ENCODE results near the gene STK32C. TPM values are rescaled to one million over a fixed set of nuclear protein-coding genes. Genes with fewer than 3 reads are reported as not detected.

The STK32C gene
- total RNA-seq, 4 donors from 2014 or later, result 1.3 to 5.6 (median 4.7) TPM

GRCh38 chr10:132332433-132332754 lies 24.6 kb upstream of the STK32C start:
- TF ChIP-seq POLR2A (IDR thresholded peaks at IDR 0.05), result peak in 1 of 2 donors; percentile 20
- TF ChIP-seq, protein P1, sequence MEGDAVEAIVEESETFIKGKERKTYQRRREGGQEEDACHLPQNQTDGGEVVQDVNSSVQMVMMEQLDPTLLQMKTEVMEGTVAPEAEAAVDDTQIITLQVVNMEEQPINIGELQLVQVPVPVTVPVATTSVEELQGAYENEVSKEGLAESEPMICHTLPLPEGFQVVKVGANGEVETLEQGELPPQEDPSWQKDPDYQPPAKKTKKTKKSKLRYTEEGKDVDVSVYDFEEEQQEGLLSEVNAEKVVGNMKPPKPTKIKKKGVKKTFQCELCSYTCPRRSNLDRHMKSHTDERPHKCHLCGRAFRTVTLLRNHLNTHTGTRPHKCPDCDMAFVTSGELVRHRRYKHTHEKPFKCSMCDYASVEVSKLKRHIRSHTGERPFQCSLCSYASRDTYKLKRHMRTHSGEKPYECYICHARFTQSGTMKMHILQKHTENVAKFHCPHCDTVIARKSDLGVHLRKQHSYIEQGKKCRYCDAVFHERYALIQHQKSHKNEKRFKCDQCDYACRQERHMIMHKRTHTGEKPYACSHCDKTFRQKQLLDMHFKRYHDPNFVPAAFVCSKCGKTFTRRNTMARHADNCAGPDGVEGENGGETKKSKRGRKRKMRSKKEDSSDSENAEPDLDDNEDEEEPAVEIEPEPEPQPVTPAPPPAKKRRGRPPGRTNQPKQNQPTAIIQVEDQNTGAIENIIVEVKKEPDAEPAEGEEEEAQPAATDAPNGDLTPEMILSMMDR (IDR thresholded peaks at IDR 0.05), result no peak
- no peak for DNase-seq (ENCODE audit: low spot score in 2 of 2)
- Histone ChIP-seq H3K36me3 (peaks cover 2% of the 10 kb centered on the region), H3K4me3 (peak overlapping the region; percentile 65), H3K4me1 (peaks cover 45% of the 10 kb centered on the region), H3K27ac (peak overlapping the region; percentile 43), H3K27me3 (no peaks in the 10 kb centered on the region), H3K9me3 (no peaks in the 10 kb centered on the region)
- 4% methylated on average over 14 of the region's 16 CpGs for WGBS

- H3K4me1 ChIP-seq, result peaks cover 47% of the 10 kb centered on the region
- H3K36me3 ChIP-seq, result peaks cover 3% of the 10 kb centered on the region
- H3K9me3 ChIP-seq, result no peaks in the 10 kb centered on the region
- H3K27ac ChIP-seq, result peak within 1 kb of the TSS; percentile 67
- 0% methylated on average over 15 of the region's 89 CpGs for WGBS
- peak; percentile 99 for DNase-seq (ENCODE audit: low spot score in 2 of 2)
- no peaks in the 10 kb centered on the region for H3K27me3 ChIP-seq
- peak within 1 kb of the TSS; percentile 65 for H3K4me3 ChIP-seq
- peak in 2 of 3 donors; percentile 60 to 69 for TF ChIP-seq POLR2AphosphoS5 (IDR thresholded peaks at IDR 0.05)
- no peak for TF ChIP-seq POLR2A (IDR thresholded peaks at IDR 0.05)
- TF ChIP-seq, protein P1 (IDR thresholded peaks at IDR 0.05), result no peak
- TF ChIP-seq EP300 (IDR thresholded peaks at IDR 0.05), result no peak
Observed at GRCh38 chr10:132331601-132332432, 24.1 kb upstream of the STK32C start, which contains the start of gene LRRC27. LRRC27 (plus strand) TSS chr10:132332193; CDS start chr10:132333525, 1,332 bp downstream.

- Histone ChIP-seq H3K36me3 (peaks cover 3% of the 10 kb centered on the region), H3K4me1 (peaks cover 43% of the 10 kb centered on the region), H3K27ac (no peak overlapping the region), H3K9me3 (no peaks in the 10 kb centered on the region), H3K27me3 (no peaks in the 10 kb centered on the region), H3K4me3 (peak overlapping the region; percentile 65)
- no peak for TF ChIP-seq EP300 (IDR thresholded peaks at IDR 0.05)
- TF ChIP-seq, protein P1 (IDR thresholded peaks at IDR 0.05), result no peak
- no peak for TF ChIP-seq POLR2A (IDR thresholded peaks at IDR 0.05)
- TF ChIP-seq POLR2AphosphoS5 (IDR thresholded peaks at IDR 0.05), result no peak
- WGBS, result 93% methylated on average over 8 of the region's 8 CpGs
- DNase-seq (ENCODE audit: low spot score in 2 of 2), result peak in 1 of 2 donors; percentile 19
Observed at GRCh38 chr10:132330486-132330833, 22.7 kb upstream of the STK32C start.

GRCh38 chr10:132329565-132330485 lies 22.1 kb upstream of the STK32C start:
- peaks cover 3% of the 10 kb centered on the region for H3K36me3 ChIP-seq
- no peaks in the 10 kb centered on the region for H3K27me3 ChIP-seq
- H3K27ac ChIP-seq, result peak overlapping the region; percentile 29
- TF ChIP-seq POLR2A (IDR thresholded peaks at IDR 0.05) (no peak), EP300 (IDR thresholded peaks at IDR 0.05) (no peak), POLR2AphosphoS5 (IDR thresholded peaks at IDR 0.05) (no peak)
- TF ChIP-seq, protein P1 (IDR thresholded peaks at IDR 0.05), result no peak
- 58% methylated on average over 23 of the region's 23 CpGs for WGBS
- peak in 1 of 2 donors; percentile 39 for DNase-seq (ENCODE audit: low spot score in 2 of 2)
- H3K4me1 ChIP-seq, result peaks cover 43% of the 10 kb centered on the region
- H3K4me3 ChIP-seq, result peak overlapping the region; percentile 65
- H3K9me3 ChIP-seq, result no peaks in the 10 kb centered on the region

- peak in 1 of 2 donors; percentile 54 for DNase-seq (ENCODE audit: low spot score in 2 of 2)
- H3K27ac ChIP-seq, result no peak overlapping the region
- WGBS, result 78% methylated on average over 8 of the region's 8 CpGs
- no peak overlapping the region for H3K4me3 ChIP-seq
- peaks cover 3% of the 10 kb centered on the region for H3K36me3 ChIP-seq
- no peaks in the 10 kb centered on the region for H3K27me3 ChIP-seq
- TF ChIP-seq, protein P1 (IDR thresholded peaks at IDR 0.05), result no peak
- TF ChIP-seq POLR2A (IDR thresholded peaks at IDR 0.05) (no peak), EP300 (IDR thresholded peaks at IDR 0.05) (no peak), POLR2AphosphoS5 (IDR thresholded peaks at IDR 0.05) (no peak)
- H3K4me1 ChIP-seq, result peaks cover 43% of the 10 kb centered on the region
- no peaks in the 10 kb centered on the region for H3K9me3 ChIP-seq
Observed at GRCh38 chr10:132328738-132329137, 21.0 kb upstream of the STK32C start.

All from suprapubic skin (tissue), 4 donors.